ENCODE results near the gene P2RY11.

The P2RY11 gene

DNA sequence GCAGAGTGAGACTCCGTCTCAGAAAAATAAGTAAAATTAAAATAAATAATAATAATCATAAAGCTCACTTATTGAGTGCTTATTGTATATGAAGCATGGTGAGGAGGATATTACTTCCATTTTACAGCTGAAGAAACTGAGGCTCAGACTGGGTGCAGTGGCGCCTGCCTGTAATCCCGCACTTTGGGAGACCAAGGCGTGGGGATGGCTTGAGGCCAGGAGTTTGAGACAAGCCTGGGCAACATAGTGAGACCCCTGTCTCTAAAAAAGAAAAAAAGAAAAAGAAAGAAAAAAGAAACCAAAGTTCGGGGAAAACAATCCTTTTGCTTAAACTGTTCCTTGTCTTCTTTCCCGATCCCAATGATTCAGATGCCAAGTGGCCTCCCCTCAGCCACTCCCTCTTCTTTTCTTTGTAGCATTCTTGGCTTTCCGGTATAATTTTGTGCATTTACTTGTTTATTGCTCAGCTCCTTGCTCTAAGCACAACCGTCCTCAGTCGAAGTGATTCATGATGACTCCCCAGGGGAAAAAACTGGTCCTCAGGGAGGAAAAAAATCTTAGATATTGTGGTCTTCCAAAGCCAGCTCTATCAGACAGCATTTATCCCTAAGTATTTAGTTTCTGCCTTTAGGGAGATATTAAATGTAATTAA lies 9.2 kb downstream of the P2RY11 start:
- no peak for TF ChIP-seq CTCF (IDR thresholded peaks at IDR 0.05; ENCODE audit: borderline replicate concordance, insufficient read depth, low read depth, low read length)

GRCh38 chr19:10122045-10122444 lies 10.6 kb downstream of the P2RY11 start:
- H3K4me3 ChIP-seq (ENCODE audit: low read depth, low read length): no peak overlapping the region
- no peak for TF ChIP-seq CTCF (IDR thresholded peaks at IDR 0.05; ENCODE audit: borderline replicate concordance, insufficient read depth, low read depth, low read length)

More for the DNA sequence above, 9.2 kb downstream of the P2RY11 start:
- H3K4me3 ChIP-seq (ENCODE audit: low read depth, low read length): no peak overlapping the region

DNA sequence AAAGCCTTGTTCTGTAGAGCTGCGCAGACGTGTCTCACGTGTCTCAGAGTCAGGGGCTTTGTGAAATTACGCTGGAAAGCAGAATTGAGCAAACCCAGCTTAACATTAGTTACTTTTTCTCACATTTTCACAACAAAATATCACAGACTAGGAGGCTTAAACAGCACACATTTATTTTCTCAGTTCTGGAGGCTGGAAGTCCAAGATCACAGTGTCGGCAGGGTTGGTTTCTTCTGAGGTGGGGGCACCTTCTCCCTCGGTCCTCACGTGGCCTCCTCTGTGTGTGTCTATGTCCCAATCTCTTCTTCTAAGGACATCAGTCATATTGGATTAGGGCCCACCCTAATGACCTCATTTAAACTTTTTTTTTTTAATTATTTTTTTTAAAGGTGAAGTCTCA lies 12.9 kb downstream of the P2RY11 start:
- no peak for TF ChIP-seq CTCF (IDR thresholded peaks at IDR 0.05; ENCODE audit: borderline replicate concordance, insufficient read depth, low read depth, low read length)
- H3K4me3 ChIP-seq (ENCODE audit: low read depth, low read length): no peak overlapping the region

GRCh38 chr19:10126213-10126639 lies 14.7 kb downstream of the P2RY11 start:
- H3K4me3 ChIP-seq (ENCODE audit: low read depth, low read length): no peak overlapping the region
- no peak for TF ChIP-seq CTCF (IDR thresholded peaks at IDR 0.05; ENCODE audit: borderline replicate concordance, insufficient read depth, low read depth, low read length)

GRCh38 chr19:10132905-10133304 lies 21.4 kb downstream of the P2RY11 start:
- no peak overlapping the region for H3K4me3 ChIP-seq (ENCODE audit: low read depth, low read length)
- no peak for TF ChIP-seq CTCF (IDR thresholded peaks at IDR 0.05; ENCODE audit: borderline replicate concordance, insufficient read depth, low read depth, low read length)

- no peak overlapping the region for H3K4me3 ChIP-seq (ENCODE audit: low read depth, low read length)
These were observed 22.1 kb downstream of the P2RY11 start for GRCh38 chr19:10133596-10133995.

More at GRCh38 chr19:10133596-10133995, 22.1 kb downstream of the P2RY11 start:
- TF ChIP-seq CTCF (IDR thresholded peaks at IDR 0.05; ENCODE audit: borderline replicate concordance, insufficient read depth, low read depth, low read length): no peak
